ENCODE results near the gene ZC3H12D. TPM values are rescaled to one million over a fixed set of nuclear protein-coding genes. Genes with fewer than 3 reads are reported as not detected.

The ZC3H12D gene
- total RNA-seq, 1 experiment from 2014 or later: not detected

- Histone ChIP-seq H3K9ac (ENCODE audit: low read length) (no peak overlapping the region), H3K9me2 (replicated peaks; ENCODE audit: low read length) (no peaks in the 10 kb centered on the region), H3K27me3 (ENCODE audit: low read length) (no peaks in the 10 kb centered on the region), H3K4me3 (ENCODE audit: low read length) (no peak overlapping the region), H3K4me2 (ENCODE audit: low read length) (no peak overlapping the region), H3K79me2 (ENCODE audit: low read length) (no peaks in the 10 kb centered on the region), H3K36me3 (ENCODE audit: low read depth, low read length) (no peaks in the 10 kb centered on the region), H2AFZ (ENCODE audit: low read length) (no peak overlapping the region), H3F3A (ENCODE audit: low read length, unreplicated experiment) (no peaks in the 10 kb centered on the region), H4K20me1 (ENCODE audit: low read length) (no peaks in the 10 kb centered on the region), H3K27ac (ENCODE audit: low read length) (no peak overlapping the region), H3K4me1 (ENCODE audit: insufficient read depth, low read length) (no peaks in the 10 kb centered on the region), H3K9me3 (ENCODE audit: low read length) (no peaks in the 10 kb centered on the region)
- intact Hi-C loops (cut with micrococcal nuclease): loop anchor here (5.0 kb wide), 1 partner anchor 687 kb away; the partner anchor contains the start of gene UST
- CTCF ChIA-PET: interaction anchor here (1.2 kb wide), 1 partner anchor 352 kb away, joined by 3 read pairs; no protein-coding TSS in a partner anchor
- POLR2A ChIA-PET (ENCODE audit: unreplicated experiment): no interaction called here
- DNase-seq: no peak
- no TSS peak for BruUV-seq (replicated peaks)
- TF ChIP-seq EZH2 (IDR thresholded peaks at IDR 0.05; ENCODE audit: low read length, unreplicated experiment): no peak
- TF ChIP-seq, protein P1, sequence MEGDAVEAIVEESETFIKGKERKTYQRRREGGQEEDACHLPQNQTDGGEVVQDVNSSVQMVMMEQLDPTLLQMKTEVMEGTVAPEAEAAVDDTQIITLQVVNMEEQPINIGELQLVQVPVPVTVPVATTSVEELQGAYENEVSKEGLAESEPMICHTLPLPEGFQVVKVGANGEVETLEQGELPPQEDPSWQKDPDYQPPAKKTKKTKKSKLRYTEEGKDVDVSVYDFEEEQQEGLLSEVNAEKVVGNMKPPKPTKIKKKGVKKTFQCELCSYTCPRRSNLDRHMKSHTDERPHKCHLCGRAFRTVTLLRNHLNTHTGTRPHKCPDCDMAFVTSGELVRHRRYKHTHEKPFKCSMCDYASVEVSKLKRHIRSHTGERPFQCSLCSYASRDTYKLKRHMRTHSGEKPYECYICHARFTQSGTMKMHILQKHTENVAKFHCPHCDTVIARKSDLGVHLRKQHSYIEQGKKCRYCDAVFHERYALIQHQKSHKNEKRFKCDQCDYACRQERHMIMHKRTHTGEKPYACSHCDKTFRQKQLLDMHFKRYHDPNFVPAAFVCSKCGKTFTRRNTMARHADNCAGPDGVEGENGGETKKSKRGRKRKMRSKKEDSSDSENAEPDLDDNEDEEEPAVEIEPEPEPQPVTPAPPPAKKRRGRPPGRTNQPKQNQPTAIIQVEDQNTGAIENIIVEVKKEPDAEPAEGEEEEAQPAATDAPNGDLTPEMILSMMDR (conservative IDR thresholded peaks at IDR 0.05; ENCODE audit: low read depth, low read length): no peak
- no peak for TF ChIP-seq EZH2phosphoT487 (IDR thresholded peaks at IDR 0.05; ENCODE audit: borderline replicate concordance, low read length)
- no peak for ATAC-seq
Measured at GRCh38 chr6:149433881-149434280, 50.9 kb downstream of the ZC3H12D start.

GRCh38 chr6:149433405-149433804 is 51.4 kb downstream of the ZC3H12D start:
- no peak overlapping the region for H2AFZ ChIP-seq (ENCODE audit: low read length)
- no peak overlapping the region for H3K4me3 ChIP-seq (ENCODE audit: low read length)
- ATAC-seq: no peak
- H3K9ac ChIP-seq (ENCODE audit: low read length): no peak overlapping the region
- H3K9me3 ChIP-seq (ENCODE audit: low read length): no peaks in the 10 kb centered on the region
- ChIA-PET CTCF (interaction anchor here (1.2 kb wide), 1 partner anchor 351 kb away, joined by 3 read pairs; no protein-coding TSS in a partner anchor), POLR2A (ENCODE audit: unreplicated experiment) (no interaction called here)
- no peak overlapping the region for H3K27ac ChIP-seq (ENCODE audit: low read length)
- H3K36me3 ChIP-seq (ENCODE audit: low read depth, low read length): no peaks in the 10 kb centered on the region
- BruUV-seq (replicated peaks): no TSS peak
- H3K4me2 ChIP-seq (ENCODE audit: low read length): no peak overlapping the region
- no peaks in the 10 kb centered on the region for H3K79me2 ChIP-seq (ENCODE audit: low read length)
- H3F3A ChIP-seq (ENCODE audit: low read length, unreplicated experiment): no peaks in the 10 kb centered on the region
- intact Hi-C loops (cut with micrococcal nuclease): loop anchor here (5.0 kb wide), 1 partner anchor 686 kb away; the partner anchor contains the start of gene UST
- no peak for DNase-seq
- H4K20me1 ChIP-seq (ENCODE audit: low read length): no peaks in the 10 kb centered on the region
- no peaks in the 10 kb centered on the region for H3K4me1 ChIP-seq (ENCODE audit: insufficient read depth, low read length)
- H3K9me2 ChIP-seq (replicated peaks; ENCODE audit: low read length): no peaks in the 10 kb centered on the region
- no peaks in the 10 kb centered on the region for H3K27me3 ChIP-seq (ENCODE audit: low read length)
- TF ChIP-seq EZH2 (IDR thresholded peaks at IDR 0.05; ENCODE audit: low read length, unreplicated experiment) (no peak), EZH2phosphoT487 (IDR thresholded peaks at IDR 0.05; ENCODE audit: borderline replicate concordance, low read length) (no peak)
- TF ChIP-seq, protein P1 (conservative IDR thresholded peaks at IDR 0.05; ENCODE audit: low read depth, low read length): no peak

All from PC-3 (cell line).